ENCODE results near the gene SLC4A1AP.

DNA sequence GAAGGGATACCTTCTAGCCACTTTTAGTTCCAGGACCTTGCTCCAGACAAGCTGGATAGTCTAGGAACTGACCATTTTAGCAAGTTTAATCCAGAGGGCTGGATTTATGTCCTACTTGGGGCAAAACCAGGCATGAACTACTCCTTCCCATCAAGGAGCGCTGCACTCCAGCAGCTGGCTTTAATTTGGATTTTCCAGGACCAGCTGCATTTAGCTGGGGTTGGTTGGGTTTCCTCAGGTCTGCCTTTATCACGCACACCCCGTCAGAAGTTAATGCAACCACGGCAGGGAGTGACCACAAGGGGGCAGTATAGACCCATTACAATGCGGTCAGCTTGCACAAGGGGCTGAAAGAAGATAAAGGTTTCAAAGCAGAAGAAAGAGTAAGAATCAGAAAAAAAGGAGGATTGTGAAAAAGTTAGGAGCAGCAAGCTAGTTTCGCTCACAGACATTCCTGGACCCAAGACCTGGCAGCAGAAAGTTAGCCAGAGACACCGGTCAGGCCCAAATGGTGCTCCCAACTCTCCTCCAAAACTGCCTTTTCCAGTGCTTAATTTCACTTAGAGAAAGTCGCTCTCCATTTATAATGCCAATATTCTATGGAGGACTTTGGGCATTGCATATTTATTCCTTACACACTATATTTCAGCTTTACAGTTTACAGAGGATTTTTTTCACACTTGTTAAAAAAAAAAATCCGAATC is 40.1 kb downstream of the SLC4A1AP start:
- TF ChIP-seq, protein P1, sequence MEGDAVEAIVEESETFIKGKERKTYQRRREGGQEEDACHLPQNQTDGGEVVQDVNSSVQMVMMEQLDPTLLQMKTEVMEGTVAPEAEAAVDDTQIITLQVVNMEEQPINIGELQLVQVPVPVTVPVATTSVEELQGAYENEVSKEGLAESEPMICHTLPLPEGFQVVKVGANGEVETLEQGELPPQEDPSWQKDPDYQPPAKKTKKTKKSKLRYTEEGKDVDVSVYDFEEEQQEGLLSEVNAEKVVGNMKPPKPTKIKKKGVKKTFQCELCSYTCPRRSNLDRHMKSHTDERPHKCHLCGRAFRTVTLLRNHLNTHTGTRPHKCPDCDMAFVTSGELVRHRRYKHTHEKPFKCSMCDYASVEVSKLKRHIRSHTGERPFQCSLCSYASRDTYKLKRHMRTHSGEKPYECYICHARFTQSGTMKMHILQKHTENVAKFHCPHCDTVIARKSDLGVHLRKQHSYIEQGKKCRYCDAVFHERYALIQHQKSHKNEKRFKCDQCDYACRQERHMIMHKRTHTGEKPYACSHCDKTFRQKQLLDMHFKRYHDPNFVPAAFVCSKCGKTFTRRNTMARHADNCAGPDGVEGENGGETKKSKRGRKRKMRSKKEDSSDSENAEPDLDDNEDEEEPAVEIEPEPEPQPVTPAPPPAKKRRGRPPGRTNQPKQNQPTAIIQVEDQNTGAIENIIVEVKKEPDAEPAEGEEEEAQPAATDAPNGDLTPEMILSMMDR (IDR thresholded peaks at IDR 0.05) = peak; percentile 91 to 99 (median 95)
- no peak for TF ChIP-seq POLR2A (IDR thresholded peaks at IDR 0.05)

Data from esophagus squamous epithelium (tissue), 4 donors.